ENCODE measurements around the gene VOPP1.

DNA sequence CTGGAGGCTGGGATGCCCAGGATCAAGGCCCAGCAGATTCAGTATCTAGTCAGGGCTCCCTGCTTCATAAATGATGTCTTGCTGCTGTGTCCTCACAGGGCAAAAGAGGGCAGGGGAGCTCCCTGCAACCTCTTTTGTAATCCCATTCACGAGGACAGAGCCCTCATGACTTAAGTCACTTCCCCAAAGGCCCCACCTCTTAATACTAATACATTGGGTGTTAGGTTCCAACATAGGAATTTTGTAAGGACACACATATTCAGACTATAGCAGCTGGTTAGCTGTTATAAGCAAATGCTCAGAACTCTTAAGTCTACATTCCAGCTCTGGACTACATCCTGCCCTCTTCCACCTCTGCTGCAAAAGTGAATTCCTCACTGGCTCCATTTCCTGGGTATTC is 63.0 kb downstream of the VOPP1 start:
- TF ChIP-seq, protein P1, sequence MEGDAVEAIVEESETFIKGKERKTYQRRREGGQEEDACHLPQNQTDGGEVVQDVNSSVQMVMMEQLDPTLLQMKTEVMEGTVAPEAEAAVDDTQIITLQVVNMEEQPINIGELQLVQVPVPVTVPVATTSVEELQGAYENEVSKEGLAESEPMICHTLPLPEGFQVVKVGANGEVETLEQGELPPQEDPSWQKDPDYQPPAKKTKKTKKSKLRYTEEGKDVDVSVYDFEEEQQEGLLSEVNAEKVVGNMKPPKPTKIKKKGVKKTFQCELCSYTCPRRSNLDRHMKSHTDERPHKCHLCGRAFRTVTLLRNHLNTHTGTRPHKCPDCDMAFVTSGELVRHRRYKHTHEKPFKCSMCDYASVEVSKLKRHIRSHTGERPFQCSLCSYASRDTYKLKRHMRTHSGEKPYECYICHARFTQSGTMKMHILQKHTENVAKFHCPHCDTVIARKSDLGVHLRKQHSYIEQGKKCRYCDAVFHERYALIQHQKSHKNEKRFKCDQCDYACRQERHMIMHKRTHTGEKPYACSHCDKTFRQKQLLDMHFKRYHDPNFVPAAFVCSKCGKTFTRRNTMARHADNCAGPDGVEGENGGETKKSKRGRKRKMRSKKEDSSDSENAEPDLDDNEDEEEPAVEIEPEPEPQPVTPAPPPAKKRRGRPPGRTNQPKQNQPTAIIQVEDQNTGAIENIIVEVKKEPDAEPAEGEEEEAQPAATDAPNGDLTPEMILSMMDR (IDR thresholded peaks at IDR 0.05): no peak
- TF ChIP-seq POLR2AphosphoS5 (IDR thresholded peaks at IDR 0.05) (no peak), POLR2A (IDR thresholded peaks at IDR 0.05) (no peak)
